GM18517 (cell line): ENCODE results near the gene KLF18.
"Not testable (repeated sequence)": the region's sequence is repeated elsewhere in the genome, so short reads cannot be mapped to it uniquely, and the experiment has no call there.

Experiments
- ATAC-seq: cut with Tn5 transposase; IDR thresholded peaks from one replicate; pipeline ENCODE4 v1.9.1; 2021; ENCODE audit warnings: mild to moderate bottlenecking, moderate library complexity; ENCODE audit not compliant: unreplicated experiment

Gene KLF18

GRCh38 chr1:44141531-44141930 is at the start of gene KLF18:
Gene KLF18 (minus strand): TSS chr1:44141631. CDS start chr1:44141631, 0 bp downstream.
- ATAC-seq, result no peak

DNA sequence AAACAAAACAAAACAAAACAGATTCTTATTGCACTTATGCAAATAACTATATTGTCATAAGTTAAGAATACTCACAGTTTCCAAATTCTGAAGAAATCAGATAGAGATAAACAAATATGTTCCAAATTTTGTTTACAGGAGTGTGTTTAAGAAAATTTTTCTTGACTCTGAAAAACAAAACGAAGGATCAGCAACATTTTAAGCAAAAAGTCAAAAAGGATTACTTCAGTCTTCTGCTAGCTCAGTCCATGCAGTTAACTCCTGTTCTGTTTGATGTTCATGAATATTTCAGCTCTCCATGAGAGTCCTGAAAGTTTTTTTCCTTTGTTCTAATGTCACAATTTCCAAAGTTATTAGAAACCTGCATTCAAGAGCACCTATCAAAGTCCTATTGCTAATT is 33.2 kb upstream of the KLF18 start:
- no peak for ATAC-seq

GRCh38 chr1:44170281-44170823 is 28.9 kb upstream of the KLF18 start:
- no peak for ATAC-seq

DNA sequence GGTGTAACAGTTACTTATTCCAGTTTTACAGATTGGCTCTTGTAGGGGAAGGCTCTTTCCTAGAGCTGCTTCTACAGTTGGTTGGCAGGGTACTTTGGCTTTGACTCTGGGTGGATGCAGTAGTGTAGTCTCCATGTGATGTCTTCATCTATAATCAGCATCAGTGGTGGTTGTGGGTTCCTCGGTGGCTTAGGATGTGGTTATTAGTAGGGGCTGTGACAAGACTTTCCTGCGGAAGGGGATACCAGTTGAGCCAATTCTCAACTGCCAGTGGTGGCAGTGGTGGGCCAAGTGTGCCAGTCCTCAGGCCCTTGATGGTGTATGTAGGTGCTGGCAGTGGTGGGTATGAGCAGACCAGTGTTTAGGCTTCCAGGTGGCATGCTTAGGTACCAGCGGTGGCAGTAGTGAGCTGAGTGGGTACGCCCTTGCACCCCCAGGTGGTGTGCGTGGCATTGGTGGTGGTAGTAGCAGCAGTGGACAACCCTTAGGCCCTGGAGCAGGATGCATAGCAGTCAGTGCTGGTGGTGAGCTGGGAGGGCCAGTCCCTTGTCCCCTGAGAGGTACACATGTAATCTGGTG is 27.2 kb upstream of the KLF18 start:
- ATAC-seq, result no peak

DNA sequence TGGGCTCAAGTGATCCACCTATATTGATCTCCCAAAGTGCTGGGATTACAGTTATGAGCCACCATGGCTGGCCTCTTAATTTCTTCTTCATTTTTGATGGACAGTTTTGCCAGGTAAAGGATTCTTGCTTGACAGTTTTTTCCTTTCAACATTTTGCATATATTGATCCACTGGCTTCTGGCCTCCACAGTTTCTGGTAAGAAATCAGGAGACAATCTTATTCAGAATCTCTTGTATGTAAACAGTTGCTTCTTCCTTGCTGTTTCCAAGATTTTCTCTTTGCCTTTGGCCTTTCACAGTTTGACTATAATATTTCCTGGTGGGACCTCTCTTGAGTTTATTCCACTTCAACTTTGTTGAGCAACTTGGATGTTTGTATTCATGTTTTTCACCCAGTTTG is 20.1 kb upstream of the KLF18 start:
- ATAC-seq, result no peak

GRCh38 chr1:44158871-44159270 is 17.4 kb upstream of the KLF18 start:
- ATAC-seq, result no peak

- no peak for ATAC-seq
Measured at GRCh38 chr1:44157903-44158302, 16.5 kb upstream of the KLF18 start.

- no peak for ATAC-seq
Measured at GRCh38 chr1:44154049-44154448, 12.6 kb upstream of the KLF18 start.

DNA sequence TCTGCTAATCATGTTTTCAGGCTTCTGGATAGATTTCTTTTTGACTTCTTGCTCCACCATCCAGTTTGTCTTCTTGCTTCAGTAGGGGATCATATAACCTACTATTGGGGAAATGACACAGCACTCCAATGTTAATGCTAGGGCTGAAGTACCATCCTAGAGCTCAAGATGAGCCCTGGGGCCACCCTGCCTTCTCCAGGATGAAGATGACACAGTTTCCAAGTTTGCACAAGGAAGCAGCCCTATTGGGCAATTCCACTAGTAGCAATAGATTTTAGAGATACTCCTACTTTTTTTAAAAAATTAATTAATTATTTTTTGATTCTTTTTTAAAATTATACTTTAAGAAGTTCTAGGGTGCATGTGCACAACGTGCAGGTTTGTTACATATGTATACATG is 11.3 kb upstream of the KLF18 start:
- no peak for ATAC-seq

GRCh38 chr1:44151808-44152207 is 10.4 kb upstream of the KLF18 start:
- no peak for ATAC-seq

GRCh38 chr1:44151332-44151731 is 9.9 kb upstream of the KLF18 start:
- no peak for ATAC-seq

DNA sequence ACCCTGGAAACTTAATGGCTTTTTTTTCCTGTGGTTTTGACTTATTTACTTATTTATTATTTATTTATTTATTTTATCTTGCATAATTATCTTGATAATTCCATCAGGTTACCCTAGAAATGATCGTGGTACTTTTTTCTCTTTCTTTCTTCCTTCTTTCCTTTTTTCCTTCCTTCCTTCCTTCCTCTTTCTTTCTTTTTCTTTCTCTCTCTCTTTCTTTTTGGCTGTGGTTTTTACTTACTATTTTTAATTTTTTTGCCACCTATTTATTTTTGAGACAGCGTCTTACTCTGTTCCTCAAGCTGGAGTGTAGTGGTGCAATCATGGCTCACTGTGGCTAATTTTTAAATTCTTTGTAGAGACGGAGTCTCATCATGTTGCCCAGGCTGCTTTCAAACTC is 6.2 kb upstream of the KLF18 start:
- no peak for ATAC-seq

- no peak for ATAC-seq
Measured at GRCh38 chr1:44146536-44147361, 5.3 kb upstream of the KLF18 start.

DNA sequence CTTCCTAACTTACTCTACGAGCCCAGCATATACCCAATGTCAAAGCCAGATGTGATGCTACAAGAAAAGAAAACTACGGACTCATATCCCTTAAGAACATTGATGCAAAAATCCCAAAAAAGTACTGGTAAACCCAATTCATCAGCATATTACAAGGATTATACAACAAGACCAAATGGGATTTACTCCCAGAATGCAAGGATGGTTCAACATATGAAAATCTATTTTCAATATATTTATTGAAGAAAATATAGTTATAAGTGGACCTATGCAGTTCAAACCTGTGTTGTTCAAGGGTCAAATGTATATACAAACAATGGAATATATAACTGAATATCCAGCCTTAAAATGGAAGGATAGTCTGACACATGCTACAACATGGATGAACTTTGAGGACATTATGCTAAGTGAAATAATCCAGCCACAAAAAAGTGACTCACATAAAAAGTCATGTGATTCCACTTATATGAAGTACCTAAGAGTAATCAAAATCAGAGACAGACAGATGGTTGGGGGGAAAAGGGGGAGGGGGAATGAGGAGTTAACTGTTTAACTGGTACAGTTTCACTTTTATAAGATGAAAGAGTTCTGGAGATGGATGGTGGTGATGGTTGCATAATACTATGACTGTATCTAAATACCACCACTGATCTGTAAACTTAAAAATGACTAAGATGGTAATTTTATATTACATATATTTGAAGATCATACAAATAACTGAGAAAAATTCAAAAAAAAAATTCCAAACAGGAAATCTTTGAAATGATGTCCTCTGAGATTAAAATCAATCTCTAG is 3.7 kb upstream of the KLF18 start:
- ATAC-seq, result no peak

GRCh38 chr1:44139565-44139964 is 1.9 kb downstream of the KLF18 start:
- ATAC-seq, result not testable (repeated sequence)

- ATAC-seq, result no peak
Measured at GRCh38 chr1:44138239-44138638, 3.2 kb downstream of the KLF18 start.

DNA sequence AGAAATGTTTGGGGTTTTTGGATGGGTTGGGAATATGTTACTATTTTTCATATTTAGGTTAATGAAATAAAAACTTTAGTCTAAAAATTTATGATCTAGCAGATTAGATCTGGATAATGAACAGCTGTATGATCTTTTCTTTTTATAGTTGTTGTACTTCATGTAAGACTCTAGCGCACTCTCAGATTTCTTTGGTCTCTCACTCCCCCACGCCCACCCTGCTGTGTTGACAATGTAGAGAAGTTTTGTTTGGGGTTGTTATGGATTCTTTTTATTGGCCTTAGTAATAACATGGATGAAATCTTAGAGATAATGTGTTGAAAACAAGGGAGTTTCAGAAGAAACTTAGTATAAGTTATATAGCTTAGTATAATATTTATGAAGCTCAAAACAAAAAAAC is 5.5 kb downstream of the KLF18 start:
- ATAC-seq, result no peak

DNA sequence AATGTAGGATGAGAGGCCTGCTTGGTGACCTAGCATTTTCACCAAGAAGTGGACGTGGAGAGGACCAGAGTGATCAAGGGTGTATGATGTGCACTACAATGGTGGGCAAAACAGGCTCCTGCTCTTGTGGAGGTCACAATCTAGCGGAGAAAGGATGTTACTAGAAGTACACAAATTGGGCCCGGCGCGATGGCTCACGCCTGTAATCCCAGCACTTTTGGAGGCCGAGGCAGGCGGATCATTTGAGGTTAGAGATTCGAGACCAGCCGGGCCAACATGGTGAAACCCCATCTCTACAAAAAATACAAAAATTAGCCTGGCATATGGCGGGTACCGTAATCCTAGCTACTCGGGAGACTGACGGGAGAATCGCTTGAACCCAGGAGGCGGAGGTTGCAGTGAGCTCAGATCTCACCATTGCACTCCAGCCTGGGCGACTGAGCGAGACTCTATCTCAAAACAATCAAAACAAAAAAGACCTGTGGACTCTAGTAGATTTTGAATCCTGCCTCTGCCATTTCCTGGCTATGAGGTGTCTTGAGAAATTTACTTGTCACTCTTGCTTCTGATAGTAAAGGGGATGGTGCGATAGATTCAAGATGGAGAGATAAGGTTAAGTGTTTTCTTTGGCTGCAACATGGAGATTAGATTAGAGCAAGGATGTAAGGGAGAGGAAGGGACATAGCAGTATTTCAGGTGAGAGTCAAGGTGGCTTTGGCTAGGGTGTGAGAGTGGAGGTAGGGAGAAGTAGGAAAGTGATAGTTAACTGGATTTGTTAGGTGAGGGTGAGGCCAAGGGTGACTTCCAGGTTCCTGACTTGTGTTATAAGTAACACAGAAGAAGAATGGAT is 7.1 kb downstream of the KLF18 start:
- no peak for ATAC-seq

DNA sequence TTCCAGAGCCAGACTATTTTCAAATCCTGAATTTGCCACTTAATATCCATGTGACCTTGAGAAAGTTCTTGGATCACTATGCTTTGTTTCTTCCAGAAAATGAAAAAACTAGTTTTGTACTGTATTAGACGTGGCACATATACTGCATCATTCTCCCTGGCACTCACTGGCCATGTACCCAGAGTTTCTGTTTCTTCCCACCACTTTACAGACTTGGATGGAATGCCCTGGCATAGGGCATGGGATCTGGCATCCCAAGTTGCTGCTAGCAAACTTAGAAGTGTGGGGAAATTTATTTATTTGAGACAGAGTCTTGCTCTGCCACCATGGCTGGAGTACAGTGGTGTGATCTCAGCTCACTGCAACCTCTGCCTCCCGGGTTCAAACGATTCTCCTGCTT is 10.0 kb downstream of the KLF18 start:
- ATAC-seq, result no peak

DNA sequence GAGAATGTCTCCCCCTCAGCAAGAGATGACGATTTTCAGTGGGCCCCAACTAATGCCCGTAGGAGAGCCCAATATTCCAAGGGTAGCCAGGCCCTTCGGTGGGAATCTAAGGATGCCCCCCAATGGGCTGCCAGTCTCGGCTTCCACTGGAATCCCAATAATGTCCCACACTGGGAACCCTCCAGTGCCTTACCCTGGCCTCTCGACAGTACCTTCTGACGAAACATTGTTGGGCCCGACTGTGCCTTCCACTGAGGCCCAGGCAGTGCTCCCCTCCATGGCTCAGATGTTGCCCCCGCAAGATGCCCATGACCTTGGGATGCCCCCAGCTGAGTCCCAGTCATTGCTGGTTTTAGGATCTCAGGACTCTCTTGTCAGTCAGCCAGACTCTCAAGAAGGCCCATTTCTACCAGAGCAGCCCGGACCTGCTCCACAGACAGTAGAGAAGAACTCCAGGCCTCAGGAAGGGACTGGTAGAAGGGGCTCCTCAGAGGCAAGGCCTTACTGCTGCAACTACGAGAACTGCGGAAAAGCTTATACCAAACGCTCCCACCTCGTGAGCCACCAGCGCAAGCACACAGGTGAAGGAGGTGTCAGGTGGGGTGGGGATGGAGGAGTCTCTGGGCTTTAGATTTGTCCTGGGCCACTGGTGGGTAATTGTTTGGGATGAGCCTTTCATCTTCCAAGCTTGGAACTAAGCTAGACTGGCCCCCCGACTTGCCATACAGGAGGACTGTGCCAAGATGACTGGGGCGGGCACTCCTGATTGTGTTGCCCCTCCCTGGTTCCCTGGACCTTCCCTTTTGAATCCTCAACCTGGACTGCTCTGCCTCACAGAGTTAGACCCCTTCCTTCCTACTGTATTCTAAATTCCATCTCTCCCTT is 11.6 kb downstream of the KLF18 start:
- ATAC-seq, result no peak
